BJ (cell line): ENCODE results near the gene TSKS. TPM values are rescaled to one million over a fixed set of nuclear protein-coding genes. Genes with fewer than 3 reads are reported as not detected.

ENCODE experiments used
- CTCF ChIA-PET: fragments of 350-600 bp; formaldehyde crosslinking; extraction: SDS; loops from one replicate; lab custom pipeline; 2021; ENCODE audit warnings: antibody characterized with exemption, inconsistent platforms; lab: Yijun Ruan, JAX
- POLR2A ChIA-PET: fragments of 300-600 bp; sonication (Branson Sonifier 250); formaldehyde crosslinking; extraction: SDS; loops from one replicate; lab custom pipeline; 2021; ENCODE audit warnings: antibody characterized with exemption; lab: Charles Lee
- DNase-seq: peaks from one replicate; pipeline ENCODE4 v3.0.0-alpha.2; 2011; ENCODE audit warnings: low read depth
- H3K27me3 ChIP-seq: 2 replicates; pipeline ENCODE4 v1.6.0; 2011; ENCODE audit warnings: low read length; ENCODE audit not compliant: control insufficient read depth, insufficient read depth
- H3K36me3 ChIP-seq: 2 replicates; pipeline ENCODE4 v1.5.1; 2011; ENCODE audit warnings: low read length; ENCODE audit not compliant: control insufficient read depth, insufficient read depth
- H3K4me3 ChIP-seq: 2 replicates; pipeline ENCODE4 v1.5.1; 2011; ENCODE audit warnings: low read depth, mild to moderate bottlenecking, control low read depth, low read length
- polyA plus RNA-seq: library from polyadenylated mRNA; depleted of rRNA; stranded (reverse); fragments of >200 nt; gene quantifications from 2 replicates; pipeline ENCODE4 v1.2.3, GENCODE V29; 2011
- TF ChIP-seq, protein P1 (sequence below): IDR thresholded peaks from 2 replicates; pipeline ENCODE4 v1.5.1; 2011; ENCODE audit warnings: low read depth, mild to moderate bottlenecking, control low read depth, inconsistent platforms, low read length, moderate library complexity; ENCODE audit not compliant: insufficient read depth

TSKS gene
- polyA plus RNA-seq, 1 experiment, result 0.15 TPM

GRCh38 chr19:49780861-49781260 is 17.8 kb upstream of the TSKS start:
- ChIA-PET CTCF (interaction anchor here (0.6 kb wide), 1 partner anchor 67 kb away, joined by 3 read pairs; no protein-coding TSS in a partner anchor), POLR2A (no interaction called here)
- no peak overlapping the region for H3K4me3 ChIP-seq
- peaks cover 21% of the 10 kb centered on the region for H3K36me3 ChIP-seq
- TF ChIP-seq, protein P1, sequence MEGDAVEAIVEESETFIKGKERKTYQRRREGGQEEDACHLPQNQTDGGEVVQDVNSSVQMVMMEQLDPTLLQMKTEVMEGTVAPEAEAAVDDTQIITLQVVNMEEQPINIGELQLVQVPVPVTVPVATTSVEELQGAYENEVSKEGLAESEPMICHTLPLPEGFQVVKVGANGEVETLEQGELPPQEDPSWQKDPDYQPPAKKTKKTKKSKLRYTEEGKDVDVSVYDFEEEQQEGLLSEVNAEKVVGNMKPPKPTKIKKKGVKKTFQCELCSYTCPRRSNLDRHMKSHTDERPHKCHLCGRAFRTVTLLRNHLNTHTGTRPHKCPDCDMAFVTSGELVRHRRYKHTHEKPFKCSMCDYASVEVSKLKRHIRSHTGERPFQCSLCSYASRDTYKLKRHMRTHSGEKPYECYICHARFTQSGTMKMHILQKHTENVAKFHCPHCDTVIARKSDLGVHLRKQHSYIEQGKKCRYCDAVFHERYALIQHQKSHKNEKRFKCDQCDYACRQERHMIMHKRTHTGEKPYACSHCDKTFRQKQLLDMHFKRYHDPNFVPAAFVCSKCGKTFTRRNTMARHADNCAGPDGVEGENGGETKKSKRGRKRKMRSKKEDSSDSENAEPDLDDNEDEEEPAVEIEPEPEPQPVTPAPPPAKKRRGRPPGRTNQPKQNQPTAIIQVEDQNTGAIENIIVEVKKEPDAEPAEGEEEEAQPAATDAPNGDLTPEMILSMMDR, result no peak
- no peak for DNase-seq
- H3K27me3 ChIP-seq, result no peaks in the 10 kb centered on the region

DNA sequence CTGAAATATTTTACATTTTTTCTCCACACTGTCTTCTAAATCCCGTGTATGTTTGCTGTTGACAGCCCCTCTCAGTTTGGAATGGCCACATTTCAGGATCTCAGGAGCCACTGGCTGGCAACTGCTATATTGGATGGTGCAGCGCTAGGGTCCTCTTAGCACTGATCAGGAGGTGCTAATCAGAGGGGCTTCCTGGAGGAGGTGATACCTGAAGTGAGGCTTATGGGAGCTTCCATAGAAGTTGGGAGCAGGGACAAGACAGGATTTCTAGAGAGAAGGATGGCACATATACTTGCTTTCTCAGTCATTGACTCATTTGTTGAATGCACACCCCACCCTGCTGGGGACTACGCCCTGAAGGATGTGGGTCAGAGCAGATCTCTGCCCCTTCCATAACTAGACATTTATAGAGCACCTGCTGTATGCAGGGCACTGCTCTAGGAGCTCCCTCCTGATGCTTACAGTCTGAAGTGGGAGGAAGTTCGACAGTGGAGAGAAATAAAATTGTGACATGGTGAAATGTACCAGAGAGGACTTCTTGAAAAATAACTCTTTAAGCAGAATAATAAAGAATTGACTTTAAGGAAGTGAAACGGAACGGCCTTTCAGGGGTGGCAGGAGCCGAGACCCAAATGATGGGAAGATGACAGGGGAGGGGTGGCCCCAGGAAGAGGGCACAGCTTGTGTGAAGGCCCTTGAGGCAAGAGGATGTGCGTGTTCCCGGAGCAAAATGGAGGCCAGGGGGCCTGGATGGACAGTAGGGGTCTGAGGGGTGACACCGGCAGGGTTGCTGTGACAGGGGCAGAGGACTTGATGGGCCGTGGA is 16.8 kb upstream of the TSKS start:
- ChIA-PET POLR2A (no interaction called here), CTCF (interaction anchor here (0.6 kb wide), 1 partner anchor 68 kb away, joined by 3 read pairs; no protein-coding TSS in a partner anchor)
- TF ChIP-seq, protein P1, result no peak
- no peak overlapping the region for H3K4me3 ChIP-seq
- peaks cover 22% of the 10 kb centered on the region for H3K36me3 ChIP-seq
- H3K27me3 ChIP-seq, result no peaks in the 10 kb centered on the region
- DNase-seq, result no peak

GRCh38 chr19:49776371-49776764 is 13.3 kb upstream of the TSKS start:
- Histone ChIP-seq H3K36me3 (peaks cover 20% of the 10 kb centered on the region), H3K4me3 (no peak overlapping the region), H3K27me3 (no peaks in the 10 kb centered on the region)
- DNase-seq, result no peak
- TF ChIP-seq, protein P1, result no peak
- POLR2A ChIA-PET, result no interaction called here
- CTCF ChIA-PET, result no interaction called here

GRCh38 chr19:49775742-49776370 is 12.8 kb upstream of the TSKS start:
- ChIA-PET CTCF (no interaction called here), POLR2A (no interaction called here)
- H3K27me3 ChIP-seq, result no peaks in the 10 kb centered on the region
- TF ChIP-seq, protein P1, result no peak
- no peak for DNase-seq
- peaks cover 17% of the 10 kb centered on the region for H3K36me3 ChIP-seq
- H3K4me3 ChIP-seq, result no peak overlapping the region

- Histone ChIP-seq H3K27me3 (no peaks in the 10 kb centered on the region), H3K36me3 (peaks cover 17% of the 10 kb centered on the region), H3K4me3 (no peak overlapping the region)
- ChIA-PET POLR2A (no interaction called here), CTCF (no interaction called here)
- TF ChIP-seq, protein P1, result no peak
- no peak for DNase-seq
These were observed 11.9 kb upstream of the TSKS start for GRCh38 chr19:49774969-49775368.
